Nucleus accumbens (tissue), 56 donors: ENCODE measurements around the gene NPAS3.

Experiments used
- DNase-seq, 56 donors: peaks; one replicate each; lab custom pipeline; 2025; lab: John Stamatoyannopoulos, UW

NPAS3 gene

DNA sequence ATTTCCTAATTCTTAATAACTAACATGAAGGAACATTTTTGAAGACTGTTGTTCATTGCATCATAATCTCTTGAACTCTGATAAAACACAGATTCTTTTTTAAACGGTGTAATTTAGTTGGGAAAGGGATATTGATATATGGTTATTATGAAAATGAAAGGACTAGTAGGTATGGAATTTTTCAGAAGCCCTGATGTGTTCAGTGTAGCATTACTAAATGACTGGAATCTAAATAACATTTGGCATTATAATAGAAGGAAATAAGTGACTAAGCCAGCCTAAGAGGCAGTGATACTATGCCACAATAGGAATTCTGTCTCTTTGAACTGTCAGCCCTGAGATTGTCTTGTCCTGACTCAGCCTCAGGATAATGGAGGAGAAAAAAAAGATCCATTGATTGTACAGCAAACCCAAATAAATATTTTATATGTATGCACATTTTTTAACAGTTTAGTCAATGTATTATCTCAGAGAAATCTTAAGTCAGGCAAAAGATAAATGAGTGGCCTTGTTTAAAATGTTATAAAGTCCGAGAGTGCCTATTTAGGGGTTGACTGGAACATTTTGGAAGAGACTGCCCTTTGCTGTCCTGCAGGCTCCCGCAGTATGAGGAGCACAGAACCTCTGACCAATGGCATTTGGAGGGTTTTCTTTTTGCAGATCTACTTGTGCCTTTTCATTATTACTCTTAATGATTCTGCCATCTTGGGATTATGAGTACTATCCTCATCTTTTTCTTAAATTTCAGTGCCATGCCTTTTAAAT is 741.0 kb downstream of the NPAS3 start:
- no peak for DNase-seq

DNA sequence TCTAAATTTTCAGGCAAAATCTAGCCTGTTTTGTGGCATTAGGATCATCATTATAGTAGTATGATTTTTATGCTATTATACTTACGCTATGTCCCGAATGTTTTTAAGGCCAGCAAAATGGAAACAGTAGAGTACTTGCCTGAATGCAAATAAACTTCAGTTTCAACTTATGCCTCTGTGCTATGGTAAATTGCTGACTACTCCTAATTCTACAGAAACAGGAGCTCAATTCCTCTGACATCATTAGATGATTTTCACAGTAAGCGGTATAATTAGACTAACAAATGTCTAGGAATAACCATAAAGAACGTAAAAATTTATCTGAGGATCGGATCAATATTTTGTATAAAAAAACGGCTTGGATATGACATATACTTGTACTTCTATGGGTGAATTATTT is 742.2 kb downstream of the NPAS3 start:
- no peak for DNase-seq

DNA sequence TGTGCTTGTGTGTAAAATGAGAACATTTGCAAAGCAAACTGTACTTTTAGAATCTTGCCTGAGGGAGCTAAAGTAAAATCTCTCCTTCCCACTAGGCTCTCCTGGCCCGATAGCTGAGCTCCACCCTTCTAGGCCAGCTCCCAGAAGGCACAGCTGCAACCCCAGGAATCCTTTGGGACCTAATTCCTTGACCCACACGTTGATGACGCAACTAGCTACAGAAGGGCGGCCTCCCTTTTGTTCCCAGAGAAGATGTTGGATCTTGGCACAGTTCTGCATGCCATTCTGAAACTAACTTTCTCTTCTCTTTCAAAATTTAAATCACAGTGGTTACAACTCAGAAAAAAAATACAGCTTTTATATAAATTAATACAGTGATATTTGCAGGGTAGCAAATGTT is 744.1 kb downstream of the NPAS3 start:
- peak in 2 of 56 donors; percentile 4 to 8 for DNase-seq

DNA sequence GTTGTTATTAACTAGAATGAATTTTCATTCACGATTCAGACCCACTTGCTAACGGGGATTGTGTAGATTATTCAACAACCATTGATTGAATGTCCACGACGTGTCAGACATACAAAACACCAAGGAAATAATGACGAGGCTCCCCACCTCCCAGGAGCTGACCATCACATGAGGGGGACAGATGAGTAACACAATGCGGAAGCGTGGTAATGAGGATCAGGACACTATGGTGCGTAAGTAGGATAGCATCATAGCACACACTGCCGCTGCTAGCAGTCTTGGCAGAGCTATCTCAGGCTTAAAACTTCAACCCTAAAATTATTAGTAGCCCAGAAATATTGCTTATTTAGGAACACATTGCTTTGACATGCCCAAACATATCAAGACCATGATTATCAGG is 746.3 kb downstream of the NPAS3 start:
- no peak for DNase-seq

DNA sequence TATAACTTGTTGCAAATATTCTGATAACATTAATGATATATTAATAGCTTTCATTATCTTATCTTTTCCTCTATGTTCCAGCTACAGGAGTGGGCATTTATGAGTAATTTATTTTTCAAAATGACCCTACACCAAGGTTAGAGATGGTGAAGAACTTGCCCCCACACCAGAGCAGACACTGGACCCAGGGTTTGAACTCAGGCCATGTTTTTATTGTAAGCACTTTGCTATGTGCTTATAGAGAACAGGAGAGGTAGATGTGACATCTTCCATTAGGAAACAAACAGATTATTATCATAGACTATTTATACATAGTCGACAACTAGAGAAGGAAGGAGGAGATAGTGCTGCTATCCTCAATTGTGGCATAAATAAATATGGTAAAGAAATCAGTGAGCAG is 747.0 kb downstream of the NPAS3 start:
- DNase-seq = no peak

DNA sequence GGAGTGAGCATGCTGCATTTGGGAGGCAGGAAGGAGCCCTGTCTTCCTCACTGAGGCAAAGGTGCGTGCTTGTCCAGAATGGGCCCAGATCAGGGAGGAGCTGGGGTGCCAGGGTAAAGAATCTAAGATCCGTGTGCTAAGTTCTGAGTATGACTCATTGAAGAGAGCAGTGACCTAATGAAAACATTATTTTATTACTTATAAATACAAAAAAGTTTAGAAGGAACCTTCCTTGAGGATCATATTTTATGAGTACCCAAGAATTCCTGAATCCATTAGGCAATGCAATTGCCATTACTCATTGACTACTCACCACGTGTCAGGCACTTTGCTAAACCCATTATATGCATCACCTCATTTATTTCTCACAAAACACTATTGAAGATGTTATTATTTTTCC is 747.5 kb downstream of the NPAS3 start:
- no peak for DNase-seq

DNA sequence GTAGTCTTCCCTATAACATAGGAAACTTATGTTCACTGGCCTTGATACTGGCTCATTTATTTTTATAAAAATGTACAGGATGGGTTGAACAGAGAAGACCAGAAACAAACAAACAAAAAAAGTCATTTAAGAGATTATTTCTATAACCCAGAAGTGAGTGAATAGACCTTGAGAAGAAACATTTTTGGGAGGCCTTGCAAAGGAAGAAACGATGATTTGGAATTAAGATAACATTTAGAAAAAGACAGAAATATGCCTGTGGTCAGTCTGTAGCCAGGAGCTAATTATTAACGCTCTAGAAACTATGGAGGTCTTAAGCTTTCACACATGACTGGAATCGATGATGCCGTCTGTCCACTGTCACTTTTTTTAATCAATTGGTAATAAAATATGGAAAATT is 748.2 kb downstream of the NPAS3 start:
- DNase-seq = no peak

DNA sequence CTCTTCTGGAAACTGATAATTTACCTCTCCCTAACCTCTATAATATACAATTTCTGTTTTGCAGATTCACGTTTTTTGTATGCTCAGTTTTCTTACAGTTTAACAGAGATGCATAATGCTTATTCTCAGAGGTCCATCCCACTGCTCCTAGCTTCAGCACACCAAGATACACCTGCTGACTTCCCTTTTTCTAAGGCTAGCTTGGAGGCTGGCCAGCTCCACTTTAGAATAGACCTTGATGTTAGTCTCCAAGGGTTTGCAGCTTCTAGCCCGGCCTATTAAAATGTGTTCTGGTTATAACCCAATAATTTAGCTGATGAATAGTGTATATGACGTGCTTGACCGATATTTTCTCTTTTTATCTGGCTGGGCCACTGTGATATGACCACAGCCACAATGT is 751.0 kb downstream of the NPAS3 start:
- no peak for DNase-seq

DNA sequence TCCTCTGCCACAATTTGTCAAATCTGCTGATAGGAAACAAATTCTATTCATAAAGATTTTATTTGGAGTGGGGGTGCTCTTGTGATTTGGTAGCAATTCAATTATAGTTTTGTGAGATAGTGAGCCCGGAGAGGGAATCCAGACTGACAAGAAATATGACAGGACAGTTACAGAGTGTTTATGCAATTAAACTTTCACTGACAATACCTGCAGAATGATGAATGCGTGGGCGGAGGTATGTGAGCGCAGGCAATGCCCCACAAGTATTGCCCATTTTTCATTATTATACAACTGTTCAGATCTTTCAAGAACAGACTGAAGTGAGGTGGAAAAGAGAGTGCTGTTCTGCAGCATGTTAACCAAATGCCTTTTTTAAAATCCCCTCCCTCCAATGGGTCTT is 753.2 kb downstream of the NPAS3 start:
- no peak for DNase-seq

DNA sequence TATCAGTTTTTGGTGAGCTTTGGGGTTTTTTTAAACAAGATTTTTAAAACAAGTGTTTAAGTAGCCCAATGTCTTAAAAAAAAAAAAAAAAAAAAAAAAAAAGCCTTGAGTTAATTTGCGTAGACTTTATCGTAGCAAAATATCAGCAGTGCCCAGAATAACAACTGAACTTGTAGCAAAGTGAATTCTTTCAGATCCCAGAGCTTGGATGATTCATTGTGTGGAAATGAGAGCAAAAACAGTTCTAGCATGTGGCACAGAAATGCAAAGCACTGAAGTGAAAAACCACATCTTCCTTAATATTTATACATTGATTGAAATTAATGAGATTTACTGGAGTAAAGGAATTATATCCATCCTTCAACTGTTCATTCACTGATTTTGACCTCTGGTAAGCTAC is 754.1 kb downstream of the NPAS3 start:
- DNase-seq = no peak

DNA sequence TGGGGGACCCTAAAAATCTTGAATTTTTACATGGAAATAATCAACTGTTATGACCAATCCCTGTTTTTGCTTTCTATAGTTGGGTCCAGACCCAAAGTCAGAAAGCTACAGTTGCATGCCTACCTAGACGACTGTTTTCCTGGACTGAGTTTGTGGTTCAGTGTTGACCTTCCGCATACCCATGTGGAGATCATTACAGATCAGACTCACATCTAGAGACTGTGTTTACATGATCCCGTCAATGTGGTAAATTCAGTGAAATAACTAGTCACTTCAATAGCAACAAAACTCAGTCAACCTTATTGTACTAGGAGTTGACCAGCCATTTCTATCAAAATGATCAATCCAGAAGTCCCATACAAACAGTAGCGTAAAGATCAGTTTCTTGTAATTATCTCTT is 754.6 kb downstream of the NPAS3 start:
- DNase-seq = no peak

DNA sequence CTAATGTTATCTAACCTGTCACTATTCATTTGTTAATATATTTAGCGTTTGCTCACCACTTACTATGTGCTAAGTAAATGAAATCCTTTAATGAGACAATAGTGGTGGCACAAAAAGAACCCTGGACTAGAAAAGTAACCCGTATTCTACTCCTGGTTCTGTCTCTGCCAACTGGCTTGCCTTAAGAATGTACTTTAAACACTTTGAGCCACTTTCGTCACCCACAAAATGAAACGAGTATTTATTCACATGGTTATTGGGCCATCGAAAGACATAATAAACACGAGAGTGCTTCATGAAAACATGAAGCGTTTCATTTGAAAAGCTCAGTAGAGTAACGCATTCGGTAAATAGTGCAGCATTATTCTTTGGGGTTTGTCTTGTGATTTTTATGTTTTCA is 757.5 kb downstream of the NPAS3 start:
- no peak for DNase-seq

DNA sequence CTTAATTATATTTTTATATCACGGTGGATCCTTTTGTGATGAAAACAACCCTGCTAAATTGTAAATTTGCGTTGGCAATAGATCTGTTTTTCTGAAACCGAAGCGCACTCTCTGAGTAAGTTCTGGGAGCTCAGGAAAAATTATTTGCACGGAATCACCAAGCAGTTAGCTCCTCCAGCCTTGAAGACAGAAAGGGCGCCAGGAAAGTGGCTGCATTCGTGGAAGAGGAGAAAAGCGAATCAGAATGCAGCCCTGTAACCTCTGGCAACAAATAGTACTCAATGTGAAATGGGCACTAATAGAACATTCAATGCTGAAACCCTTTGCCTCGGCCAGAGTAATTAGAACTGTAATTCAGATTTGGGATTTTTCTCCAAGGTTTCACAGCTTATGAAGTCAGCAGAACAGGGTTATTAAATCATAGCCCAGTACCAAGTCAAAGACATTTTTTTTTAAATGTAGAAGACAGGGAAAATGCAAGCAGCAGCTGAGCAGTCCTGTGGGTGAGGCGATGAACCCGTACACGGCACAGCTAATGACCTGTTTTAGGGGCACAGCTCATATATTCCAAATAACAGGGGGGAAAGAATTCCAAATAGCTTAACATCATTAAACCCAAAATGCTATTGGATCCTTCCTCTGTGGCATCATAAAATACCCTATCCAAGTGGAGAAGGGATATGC is 760.8 kb downstream of the NPAS3 start:
- DNase-seq = peak in 31 of 56 donors; percentile 1 to 64 (median 21)

DNA sequence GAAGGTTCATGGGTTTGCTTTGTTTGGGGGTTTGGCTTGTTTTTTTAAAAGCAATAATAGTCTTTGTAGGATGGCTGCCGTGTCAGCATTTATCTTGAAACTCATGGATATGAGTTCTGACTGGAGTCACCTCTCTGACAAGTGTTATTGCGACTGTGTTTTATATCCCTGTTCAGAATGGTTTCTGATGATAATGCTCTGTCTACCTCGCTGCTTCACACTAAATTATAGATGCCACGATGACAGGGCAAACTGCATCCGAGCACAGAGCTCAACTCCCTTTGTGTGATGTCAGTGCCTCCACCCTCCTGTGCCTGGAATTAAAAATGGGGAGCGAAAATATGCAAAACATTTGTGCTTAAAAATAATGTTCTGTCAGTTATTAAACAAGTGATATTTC is 761.4 kb downstream of the NPAS3 start:
- peak in 1 of 56 donors; percentile 16 for DNase-seq

DNA sequence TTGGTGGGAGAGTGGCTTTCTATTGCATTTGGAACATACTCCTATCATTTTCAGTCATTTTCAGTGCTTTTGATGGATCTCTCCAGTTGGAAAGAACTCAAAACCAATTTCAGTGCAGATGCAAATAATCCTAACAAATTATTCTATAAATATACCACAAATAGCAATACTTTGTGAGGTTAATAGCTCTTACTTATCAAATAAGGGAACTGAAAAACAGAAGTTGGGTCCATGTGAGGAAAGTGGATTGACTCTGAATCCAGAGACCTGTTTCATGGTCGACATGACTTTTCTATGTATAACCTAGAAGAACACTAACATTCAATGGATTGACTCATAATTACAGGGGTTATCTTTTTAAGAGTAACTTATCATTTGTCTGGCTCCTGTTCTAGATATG is 763.6 kb downstream of the NPAS3 start:
- no peak for DNase-seq

DNA sequence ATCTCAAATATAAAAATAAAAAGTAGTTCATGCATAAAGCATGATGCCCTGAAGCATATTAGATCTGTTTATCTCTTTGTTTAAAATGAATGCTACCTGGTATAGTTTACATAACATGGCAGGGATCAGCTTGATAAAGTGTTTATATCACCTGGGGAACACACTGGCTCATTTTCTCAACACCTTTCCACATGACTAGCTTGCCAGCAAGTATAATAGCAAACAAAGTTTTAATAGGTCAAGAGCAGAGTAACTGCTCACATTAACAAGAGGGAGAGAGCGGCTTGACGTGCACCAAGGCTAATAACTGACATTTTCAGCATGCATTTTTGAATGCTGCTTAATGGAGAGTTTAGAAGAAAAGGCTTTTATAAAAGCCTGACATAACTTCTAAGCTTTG is 765.8 kb downstream of the NPAS3 start:
- peak in 1 of 56 donors; percentile 7 for DNase-seq

DNA sequence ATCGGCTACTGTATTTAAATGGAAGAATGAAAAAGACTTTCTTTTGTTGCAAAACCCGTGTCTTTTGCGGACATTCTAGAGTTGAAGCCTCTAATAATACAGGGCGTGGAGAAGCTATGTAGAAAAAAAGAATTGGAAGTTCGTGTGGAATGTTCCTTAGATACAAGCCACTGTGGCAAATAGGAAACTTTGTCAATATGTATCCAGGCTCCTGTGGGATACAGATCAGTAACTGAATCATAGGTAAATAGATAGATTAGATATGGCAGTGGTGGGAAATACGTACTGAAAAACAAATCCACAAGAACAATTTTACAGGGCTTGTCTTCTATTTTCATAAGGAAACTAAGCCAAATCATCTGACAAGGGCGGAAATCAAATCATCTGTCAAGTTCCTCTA is 766.8 kb downstream of the NPAS3 start:
- no peak for DNase-seq

DNA sequence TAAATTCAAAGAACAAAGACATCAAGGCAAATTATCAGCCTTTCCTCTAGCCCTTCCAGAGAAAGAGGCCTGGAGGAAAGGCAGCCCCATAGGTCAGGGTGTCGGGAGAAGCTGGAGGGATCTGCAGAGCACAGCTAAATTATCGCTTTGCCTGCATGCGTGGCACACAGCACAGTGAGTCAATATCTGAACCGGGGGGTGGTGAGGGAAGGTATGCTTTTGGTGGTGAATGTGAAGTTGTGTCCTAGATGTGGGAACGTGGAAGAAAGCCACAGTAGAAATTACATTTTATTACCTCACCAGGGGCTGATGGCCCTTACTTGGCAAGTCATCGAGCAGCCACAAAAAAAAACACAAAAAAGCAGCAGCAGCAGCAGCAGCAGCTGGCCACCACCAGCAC is 769.0 kb downstream of the NPAS3 start:
- DNase-seq = no peak

DNA sequence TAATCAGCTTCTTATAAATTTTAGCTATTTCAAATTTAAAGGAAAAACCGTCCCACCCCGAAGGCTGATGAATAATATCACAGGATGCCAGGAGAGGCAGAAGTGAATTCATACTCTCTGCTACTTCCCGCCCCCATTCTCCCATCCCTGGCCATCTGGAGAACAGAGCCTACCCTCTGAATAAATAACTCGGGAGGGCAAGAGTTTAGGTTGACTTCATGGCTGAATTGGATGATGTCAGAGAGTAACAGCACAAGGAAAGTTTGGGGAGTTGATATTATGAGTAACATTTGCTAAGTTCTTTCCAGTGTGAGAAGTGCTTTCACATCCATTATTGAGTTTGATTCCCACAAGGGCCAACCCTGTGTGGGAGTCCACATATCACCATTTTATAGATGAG is 770.6 kb downstream of the NPAS3 start:
- DNase-seq = no peak

DNA sequence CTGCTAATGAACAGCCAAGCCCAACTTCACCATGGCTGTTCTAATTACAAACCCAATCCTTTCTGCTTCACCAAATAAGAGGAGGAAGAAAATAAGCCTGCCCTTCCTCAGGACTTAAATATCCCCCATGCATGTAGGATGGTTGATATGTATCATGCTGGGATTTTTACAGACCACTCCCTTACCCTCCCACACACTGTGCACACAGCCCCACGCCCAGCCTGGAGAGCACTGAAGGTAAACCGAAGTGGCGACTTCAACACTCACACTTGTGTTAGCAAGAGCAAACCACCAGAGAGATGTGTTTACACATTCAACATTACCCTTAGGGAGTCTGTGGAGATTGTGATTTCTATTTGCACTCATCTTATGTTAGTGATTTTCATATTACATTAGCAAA is 771.0 kb downstream of the NPAS3 start:
- DNase-seq = no peak

DNA sequence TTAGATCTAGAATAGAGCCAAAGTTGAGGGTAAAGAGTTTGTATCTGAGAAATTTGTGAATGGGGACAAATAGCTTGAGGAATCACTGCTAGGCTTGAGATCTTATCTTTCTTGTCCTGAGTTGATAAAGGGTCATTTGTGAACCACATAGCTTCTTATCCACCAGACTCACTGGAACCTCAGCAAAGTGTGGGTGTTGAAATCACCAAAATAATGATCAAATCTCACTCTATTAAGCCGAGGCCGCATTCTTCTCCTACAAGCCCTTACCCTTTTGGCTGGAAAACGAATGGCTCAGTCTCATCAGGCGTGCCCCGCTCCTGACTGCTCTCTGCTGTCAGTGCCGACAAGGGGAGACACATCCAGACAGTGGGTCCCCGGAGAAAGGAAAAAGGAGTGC is 771.6 kb downstream of the NPAS3 start:
- DNase-seq = peak in 1 of 56 donors; percentile 4

DNA sequence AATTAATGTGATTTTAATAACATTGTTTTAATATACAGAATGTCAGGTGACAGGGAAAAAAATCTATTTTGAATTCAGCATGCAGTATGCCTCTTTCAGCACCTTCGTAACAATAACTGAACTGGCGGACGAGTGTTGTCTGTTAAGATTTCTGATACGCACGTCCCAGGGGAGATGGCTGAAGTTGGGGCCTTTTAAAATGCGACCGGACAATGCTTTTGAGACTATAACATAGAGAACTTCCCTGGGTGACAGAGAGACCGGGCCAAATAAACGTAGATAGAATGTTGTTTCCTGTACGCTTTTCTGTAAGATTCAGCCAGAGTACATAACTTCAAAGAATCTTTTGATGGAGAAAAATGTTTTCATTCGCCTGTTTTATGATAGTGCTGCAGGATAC is 772.5 kb downstream of the NPAS3 start:
- DNase-seq = no peak
